Ramos (cell line): ENCODE measurements around the gene NAGPA.
"Not testable (repeated sequence)": the region's sequence is repeated elsewhere in the genome, so short reads cannot be mapped to it uniquely, and the experiment has no call there.

ENCODE experiments used
- in situ Hi-C: fragments of 300-500 bp; cut with MboI; formaldehyde crosslinking; loops from one replicate; pipeline ENCODE4 v1.14.3; 2022; ENCODE audit warnings: low sequenced_read_pairs; ENCODE audit not compliant: unreplicated experiment

Gene NAGPA

DNA sequence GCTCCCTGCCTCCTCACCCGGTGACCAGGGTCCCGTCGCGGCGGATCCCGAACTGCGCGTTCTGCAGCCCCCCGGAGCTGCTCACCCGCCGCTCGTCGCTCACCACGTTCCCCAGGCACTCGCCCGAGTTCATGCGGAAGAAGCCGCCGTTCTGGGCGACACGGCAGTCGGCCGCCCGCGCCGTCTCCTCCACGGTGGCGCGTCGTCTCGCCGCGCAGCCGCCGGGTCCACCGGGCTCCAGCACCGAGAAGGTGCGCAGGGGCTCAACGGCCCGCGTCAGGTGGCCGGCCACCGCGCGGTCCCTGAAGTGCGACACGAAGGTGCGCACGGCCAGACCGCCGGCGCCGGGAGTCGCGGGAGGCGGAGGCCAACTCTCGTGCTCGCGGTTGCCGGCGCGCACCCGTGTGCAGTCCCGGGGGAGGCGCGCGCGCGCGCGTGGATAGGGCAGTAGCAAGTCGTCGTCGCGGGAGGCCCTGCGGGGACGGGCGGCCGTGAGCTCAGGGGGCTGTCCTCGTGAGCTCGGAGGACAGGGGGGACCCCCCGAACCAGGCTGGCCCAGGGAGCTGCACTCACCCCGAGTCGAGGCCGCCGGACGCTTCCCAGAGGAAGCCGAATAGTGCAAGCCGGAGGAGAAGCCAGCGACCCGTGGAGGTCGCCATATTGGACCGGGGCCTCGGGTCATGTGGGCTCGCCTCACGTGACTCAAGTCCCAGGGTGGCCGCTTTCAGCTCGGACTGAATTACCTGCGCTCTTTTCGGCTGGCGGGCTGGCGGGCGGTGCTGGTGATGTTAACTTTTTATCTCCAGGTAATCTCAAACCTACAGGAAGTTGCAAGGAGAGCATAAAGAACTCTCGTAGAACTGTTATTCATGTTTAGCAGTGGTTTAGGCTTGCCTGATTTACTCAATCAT is at the start of gene NAGPA:
Gene NAGPA (minus strand): TSS at position 680 of the 911 bp plus-strand sequence. CDS start 21 bp downstream, at position 659.
- in situ Hi-C loops, result no loop called here

GRCh38 chr16:5080996-5081395 is 47.3 kb upstream of the NAGPA start:
- in situ Hi-C loops, result not testable (repeated sequence)

DNA sequence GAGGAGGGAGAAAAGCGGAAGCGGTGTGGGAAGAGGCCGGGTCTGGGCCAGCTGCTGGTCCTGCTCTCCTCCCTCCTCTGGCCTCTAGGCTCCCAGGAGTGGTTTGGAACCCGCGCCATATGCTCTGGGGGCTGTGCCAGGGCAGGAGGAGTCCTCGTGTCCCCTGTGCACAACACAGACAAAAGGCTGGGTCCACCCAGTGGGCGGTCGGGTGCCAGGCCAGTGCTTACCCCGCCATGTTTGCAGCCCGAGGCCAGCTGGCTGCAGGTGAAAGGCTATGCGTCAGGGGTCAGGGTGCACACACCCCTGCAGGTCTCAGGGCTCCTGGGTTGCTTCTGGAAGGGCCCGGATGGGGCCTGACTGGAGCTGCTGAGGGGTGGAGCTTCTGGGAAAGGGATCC is 46.7 kb upstream of the NAGPA start:
- in situ Hi-C loops, result not testable (repeated sequence)

GRCh38 chr16:5078626-5079025 is 44.9 kb upstream of the NAGPA start:
- in situ Hi-C loops, result no loop called here

- in situ Hi-C loops, result no loop called here
Observed at GRCh38 chr16:5077304-5077703, 43.6 kb upstream of the NAGPA start.

GRCh38 chr16:5075637-5076036 is 41.9 kb upstream of the NAGPA start:
- in situ Hi-C loops, result no loop called here

- in situ Hi-C loops, result not testable (repeated sequence)
Observed at GRCh38 chr16:5073771-5074170, 40.0 kb upstream of the NAGPA start.

- in situ Hi-C loops, result no loop called here
Observed at GRCh38 chr16:5073279-5073629, 39.5 kb upstream of the NAGPA start.

GRCh38 chr16:5072334-5073278 is 38.9 kb upstream of the NAGPA start:
- in situ Hi-C loops, result no loop called here

GRCh38 chr16:5071681-5072333 is 38.1 kb upstream of the NAGPA start, which contains the start of gene ALG1:
ALG1 (plus strand) TSS chr16:5071843; CDS start chr16:5071850, 7 bp downstream.
- in situ Hi-C loops, result no loop called here

- in situ Hi-C loops, result no loop called here
Observed at GRCh38 chr16:5071341-5071680, 37.6 kb upstream of the NAGPA start.

- in situ Hi-C loops, result no loop called here
Observed at GRCh38 chr16:5070431-5071186, 36.9 kb upstream of the NAGPA start.

GRCh38 chr16:5069854-5070253 is 36.1 kb upstream of the NAGPA start:
- in situ Hi-C loops, result no loop called here

DNA sequence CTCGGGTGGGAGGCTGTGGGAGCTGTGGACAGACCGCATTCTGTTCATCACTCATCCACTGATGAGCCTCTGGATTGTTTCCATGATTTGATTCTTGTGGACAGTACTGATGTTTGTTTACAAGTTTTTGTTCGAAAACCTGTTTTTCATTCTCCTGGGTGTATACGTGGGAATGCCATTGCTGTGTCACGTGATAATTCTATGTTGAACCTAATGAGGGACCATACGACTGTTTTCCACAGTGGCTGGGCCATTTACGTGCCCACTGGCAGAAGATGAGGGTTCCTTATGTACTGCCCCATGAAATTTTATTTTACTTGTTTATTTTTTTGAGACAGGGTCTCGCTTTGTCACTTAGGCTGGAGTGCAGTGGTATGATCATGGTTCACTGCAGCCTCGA is 35.3 kb upstream of the NAGPA start:
- in situ Hi-C loops, result no loop called here

- in situ Hi-C loops, result no loop called here
Observed at GRCh38 chr16:5066511-5066910, 32.8 kb upstream of the NAGPA start.

GRCh38 chr16:5065813-5066212 is 32.1 kb upstream of the NAGPA start, which contains the start of gene C16orf89:
C16orf89 (minus strand) TSS chr16:5065956; CDS start chr16:5065908, 48 bp downstream.
- in situ Hi-C loops, result no loop called here

DNA sequence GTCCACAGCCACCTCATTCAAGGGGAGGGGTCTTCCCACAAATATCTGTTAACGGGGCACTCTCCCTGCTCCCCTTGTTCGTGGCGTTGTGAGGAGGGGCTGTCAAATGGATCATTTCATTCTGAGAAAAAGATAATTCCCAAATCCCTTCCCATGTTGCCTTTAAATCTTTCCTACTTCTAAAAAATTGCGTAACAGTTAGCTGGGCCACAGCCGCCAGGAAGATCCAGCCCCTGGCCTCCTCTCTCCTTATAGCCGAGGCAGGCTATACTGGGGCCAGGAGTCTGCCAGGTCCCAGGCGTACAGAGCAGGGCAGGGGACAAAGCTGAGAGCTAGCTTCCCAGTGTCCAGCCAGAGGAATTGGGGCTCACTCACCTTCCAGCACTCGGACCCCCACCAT is 31.6 kb upstream of the NAGPA start:
- in situ Hi-C loops, result no loop called here

DNA sequence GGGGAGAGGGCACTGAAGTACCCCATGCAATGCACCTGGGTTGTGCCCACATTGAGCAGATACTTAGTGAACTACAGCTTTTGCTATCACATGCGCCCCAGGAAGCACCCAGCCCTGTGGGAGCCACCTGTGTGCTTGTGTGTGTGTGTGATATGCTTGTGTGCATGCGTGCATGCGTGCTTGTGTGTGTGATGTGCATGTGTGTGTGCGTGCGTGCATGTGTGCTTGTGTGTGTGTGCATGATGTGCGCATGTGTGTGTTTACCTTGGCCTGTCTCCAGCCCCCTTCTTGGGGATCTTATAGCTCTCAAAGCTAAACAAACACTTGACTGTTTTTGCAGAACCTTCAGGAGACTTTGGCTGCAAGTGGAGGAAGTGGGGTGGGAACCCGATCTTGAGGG is 31.2 kb upstream of the NAGPA start:
- in situ Hi-C loops, result no loop called here

GRCh38 chr16:5062790-5063765 is 29.3 kb upstream of the NAGPA start:
- in situ Hi-C loops, result no loop called here
